AG04449 (cell line): ENCODE measurements around the gene KIF26A.

Experiments used
- CTCF ChIA-PET: fragments of 350-600 bp; formaldehyde crosslinking; extraction: SDS; loops from one replicate; lab custom pipeline; 2021; ENCODE audit warnings: antibody characterized with exemption; lab: Yijun Ruan, JAX
- POLR2A ChIA-PET: fragments of 400-600, 350-600 bp; formaldehyde crosslinking; extraction: SDS; loops from one replicate; lab custom pipeline; 2020; ENCODE audit warnings: antibody characterized with exemption, inconsistent platforms; lab: Yijun Ruan, JAX
- DNase-seq: peaks from one replicate; pipeline ENCODE4 v3.0.0-alpha.2; 2010; ENCODE audit warnings: low read depth, low spot score
- H3K4me3 ChIP-seq: 2 replicates; pipeline ENCODE4 v1.5.1; 2011; ENCODE audit warnings: low read depth, mild to moderate bottlenecking, control low read depth, low read length
- TF ChIP-seq, protein P1 (sequence below): IDR thresholded peaks from one replicate; pipeline ENCODE4 v1.5.1; 2011; ENCODE audit warnings: mild to moderate bottlenecking, moderate library complexity, low read length, control low read depth, inconsistent platforms; ENCODE audit not compliant: insufficient read depth; ENCODE audit errors: missing control alignments

KIF26A gene

GRCh38 chr14:104138718-104139459 is 502 bp downstream of the KIF26A start:
- H3K4me3 ChIP-seq = no peak overlapping the region
- no peak for DNase-seq
- TF ChIP-seq, protein P1, sequence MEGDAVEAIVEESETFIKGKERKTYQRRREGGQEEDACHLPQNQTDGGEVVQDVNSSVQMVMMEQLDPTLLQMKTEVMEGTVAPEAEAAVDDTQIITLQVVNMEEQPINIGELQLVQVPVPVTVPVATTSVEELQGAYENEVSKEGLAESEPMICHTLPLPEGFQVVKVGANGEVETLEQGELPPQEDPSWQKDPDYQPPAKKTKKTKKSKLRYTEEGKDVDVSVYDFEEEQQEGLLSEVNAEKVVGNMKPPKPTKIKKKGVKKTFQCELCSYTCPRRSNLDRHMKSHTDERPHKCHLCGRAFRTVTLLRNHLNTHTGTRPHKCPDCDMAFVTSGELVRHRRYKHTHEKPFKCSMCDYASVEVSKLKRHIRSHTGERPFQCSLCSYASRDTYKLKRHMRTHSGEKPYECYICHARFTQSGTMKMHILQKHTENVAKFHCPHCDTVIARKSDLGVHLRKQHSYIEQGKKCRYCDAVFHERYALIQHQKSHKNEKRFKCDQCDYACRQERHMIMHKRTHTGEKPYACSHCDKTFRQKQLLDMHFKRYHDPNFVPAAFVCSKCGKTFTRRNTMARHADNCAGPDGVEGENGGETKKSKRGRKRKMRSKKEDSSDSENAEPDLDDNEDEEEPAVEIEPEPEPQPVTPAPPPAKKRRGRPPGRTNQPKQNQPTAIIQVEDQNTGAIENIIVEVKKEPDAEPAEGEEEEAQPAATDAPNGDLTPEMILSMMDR = no peak
- ChIA-PET POLR2A (no interaction called here), CTCF (interaction anchor here (1.0 kb wide), 1 partner anchor 427 kb away, joined by 3 read pairs; no protein-coding TSS in a partner anchor)

DNA sequence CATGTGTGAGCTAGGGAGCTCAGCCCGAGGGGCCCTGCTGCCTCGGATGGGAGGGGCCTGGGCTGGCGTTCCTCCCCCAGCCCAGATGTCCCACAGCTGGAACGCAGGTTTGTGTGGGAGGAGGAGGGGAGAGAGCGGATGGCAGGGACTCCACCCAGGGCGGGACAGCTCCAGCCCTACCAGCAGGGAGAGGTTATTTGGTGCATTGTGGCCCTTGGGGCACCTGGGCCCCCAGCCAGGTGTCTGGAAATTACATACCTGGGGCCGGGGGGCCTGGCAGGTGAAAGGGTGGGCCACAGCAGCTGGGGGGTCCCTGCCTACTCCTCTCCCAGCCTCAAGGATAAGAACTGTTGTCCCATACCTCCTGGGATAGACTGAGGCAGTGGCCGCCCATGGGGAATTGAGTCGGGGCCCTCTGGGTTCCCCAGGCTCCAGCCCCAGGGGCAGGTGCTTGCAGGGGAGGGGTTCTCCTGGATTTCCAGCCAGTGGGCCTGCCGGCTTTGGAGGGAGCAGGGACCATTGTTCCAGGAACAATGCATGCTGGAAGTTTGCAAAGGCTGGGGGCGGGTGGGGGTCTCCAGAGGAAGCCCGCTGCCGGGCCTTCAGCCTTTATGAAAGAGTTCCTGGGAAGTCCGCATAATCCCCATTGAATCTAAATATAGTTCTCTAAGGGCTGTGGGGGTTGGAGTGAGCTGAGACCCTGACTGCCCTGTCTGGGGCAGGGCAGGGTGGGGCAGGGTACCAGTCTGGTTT is 1.2 kb downstream of the KIF26A start:
- TF ChIP-seq, protein P1 = no peak
- ChIA-PET CTCF (interaction anchor here (1.0 kb wide), 1 partner anchor 426 kb away, joined by 3 read pairs; no protein-coding TSS in a partner anchor), POLR2A (no interaction called here)
- no peak overlapping the region for H3K4me3 ChIP-seq
- DNase-seq = no peak

GRCh38 chr14:104140213-104140462 is 1.8 kb downstream of the KIF26A start:
- TF ChIP-seq, protein P1 = no peak
- ChIA-PET CTCF (no interaction called here), POLR2A (no interaction called here)
- H3K4me3 ChIP-seq = no peak overlapping the region
- DNase-seq = no peak

- CTCF ChIA-PET = interaction anchor here (1.2 to 1.4 kb wide), 2 partner anchors 12 to 424 kb away, joined by 3 to 4 read pairs; no protein-coding TSS in a partner anchor
- DNase-seq = no peak
- POLR2A ChIA-PET = no interaction called here
- TF ChIP-seq, protein P1 = no peak
- no peak overlapping the region for H3K4me3 ChIP-seq
Measured at GRCh38 chr14:104140463-104141331, 2.3 kb downstream of the KIF26A start.

GRCh38 chr14:104141621-104142091 is 3.3 kb downstream of the KIF26A start:
- no peak for DNase-seq
- POLR2A ChIA-PET = no interaction called here

More at GRCh38 chr14:104141621-104142091, 3.3 kb downstream of the KIF26A start:
- CTCF ChIA-PET = interaction anchor here (1.2 to 1.4 kb wide), 2 partner anchors 13 to 423 kb away, joined by 3 to 4 read pairs; no protein-coding TSS in a partner anchor
- TF ChIP-seq, protein P1 = no peak
- no peak overlapping the region for H3K4me3 ChIP-seq
